ENCODE data around the gene MAST2. TPM values are rescaled to one million over a fixed set of nuclear protein-coding genes. Genes with fewer than 3 reads are reported as not detected.

MAST2 gene
- total RNA-seq, 4 donors from 2014 or later, result 18.8 to 22.2 (median 20.2) TPM

DNA sequence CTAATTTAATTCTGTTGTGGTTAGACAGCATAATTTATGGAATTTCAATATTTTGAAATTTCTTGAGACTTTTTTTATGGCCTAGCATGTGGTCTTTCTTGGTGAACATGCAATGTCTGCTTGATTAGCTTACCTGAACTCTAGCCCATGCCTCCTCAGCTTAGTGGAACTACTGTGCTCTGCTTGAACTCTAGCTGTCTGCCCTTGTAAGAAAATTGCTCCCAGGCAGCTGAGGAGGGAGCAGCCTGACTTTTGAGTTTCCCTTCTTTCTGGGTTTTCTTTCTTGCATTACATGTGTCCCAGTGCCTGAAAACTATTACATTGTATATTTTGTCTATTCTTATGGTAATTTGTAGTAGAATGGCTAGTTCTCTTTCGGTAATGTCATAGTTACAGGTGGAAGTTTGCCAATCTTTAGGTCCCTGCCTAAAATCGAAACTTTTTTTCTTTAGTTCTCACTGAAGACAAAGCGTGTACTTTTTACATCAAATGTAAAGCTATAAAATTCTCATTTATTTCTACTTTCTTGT lies 105.3 kb downstream of the MAST2 start:
- no peak for DNase-seq
- intact Hi-C loops (cut with DNase I), result no loop called here
- no peaks in the 10 kb centered on the region for H3K9me3 ChIP-seq
- no peak overlapping the region for H3K27ac ChIP-seq
- no peaks in the 10 kb centered on the region for H3K36me3 ChIP-seq
- WGBS, 2 donors, result 85 to 86% methylated on average over 3 of the region's 3 CpGs
- H3K4me3 ChIP-seq (replicated peaks in 1 of 3), result no peak overlapping the region
- no peak for TF ChIP-seq POLR2A (IDR thresholded peaks at IDR 0.05)
- TF ChIP-seq, protein P1, sequence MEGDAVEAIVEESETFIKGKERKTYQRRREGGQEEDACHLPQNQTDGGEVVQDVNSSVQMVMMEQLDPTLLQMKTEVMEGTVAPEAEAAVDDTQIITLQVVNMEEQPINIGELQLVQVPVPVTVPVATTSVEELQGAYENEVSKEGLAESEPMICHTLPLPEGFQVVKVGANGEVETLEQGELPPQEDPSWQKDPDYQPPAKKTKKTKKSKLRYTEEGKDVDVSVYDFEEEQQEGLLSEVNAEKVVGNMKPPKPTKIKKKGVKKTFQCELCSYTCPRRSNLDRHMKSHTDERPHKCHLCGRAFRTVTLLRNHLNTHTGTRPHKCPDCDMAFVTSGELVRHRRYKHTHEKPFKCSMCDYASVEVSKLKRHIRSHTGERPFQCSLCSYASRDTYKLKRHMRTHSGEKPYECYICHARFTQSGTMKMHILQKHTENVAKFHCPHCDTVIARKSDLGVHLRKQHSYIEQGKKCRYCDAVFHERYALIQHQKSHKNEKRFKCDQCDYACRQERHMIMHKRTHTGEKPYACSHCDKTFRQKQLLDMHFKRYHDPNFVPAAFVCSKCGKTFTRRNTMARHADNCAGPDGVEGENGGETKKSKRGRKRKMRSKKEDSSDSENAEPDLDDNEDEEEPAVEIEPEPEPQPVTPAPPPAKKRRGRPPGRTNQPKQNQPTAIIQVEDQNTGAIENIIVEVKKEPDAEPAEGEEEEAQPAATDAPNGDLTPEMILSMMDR (IDR thresholded peaks at IDR 0.05), result no peak
- H3K4me1 ChIP-seq, result peaks cover 0 to 3% of the 10 kb centered on the region in 2 donors
- H3K27me3 ChIP-seq, result no peaks in the 10 kb centered on the region

DNA sequence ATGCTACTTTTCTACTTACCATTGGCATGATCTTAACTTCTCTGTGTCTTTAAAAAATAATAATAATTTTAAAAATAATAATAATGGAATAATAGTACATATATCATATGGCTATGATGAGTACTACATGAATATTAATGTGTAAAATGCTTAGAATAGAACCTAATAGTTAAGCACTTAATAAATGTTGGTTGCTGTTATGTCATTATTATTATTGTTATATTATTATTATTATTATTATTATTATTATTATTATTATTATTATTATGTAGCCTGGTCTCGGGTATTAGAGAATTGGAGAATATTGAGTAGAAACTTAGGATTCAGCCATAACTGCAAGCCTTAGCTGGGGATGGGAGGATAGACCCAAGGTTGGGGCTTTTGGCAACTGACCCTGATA lies 108.2 kb downstream of the MAST2 start:
- Histone ChIP-seq H3K4me3 (replicated peaks in 1 of 3) (no peak overlapping the region), H3K27ac (no peak overlapping the region), H3K4me1 (no peaks in the 10 kb centered on the region), H3K27me3 (no peaks in the 10 kb centered on the region), H3K36me3 (no peaks in the 10 kb centered on the region), H3K9me3 (no peaks in the 10 kb centered on the region)
- DNase-seq, result no peak
- TF ChIP-seq POLR2A (IDR thresholded peaks at IDR 0.05), result no peak
- TF ChIP-seq, protein P1 (IDR thresholded peaks at IDR 0.05), result no peak
- 96 to 98% methylated on average over 1 of the region's 1 CpG for WGBS, 2 donors
- intact Hi-C loops (cut with DNase I), result no loop called here

DNA sequence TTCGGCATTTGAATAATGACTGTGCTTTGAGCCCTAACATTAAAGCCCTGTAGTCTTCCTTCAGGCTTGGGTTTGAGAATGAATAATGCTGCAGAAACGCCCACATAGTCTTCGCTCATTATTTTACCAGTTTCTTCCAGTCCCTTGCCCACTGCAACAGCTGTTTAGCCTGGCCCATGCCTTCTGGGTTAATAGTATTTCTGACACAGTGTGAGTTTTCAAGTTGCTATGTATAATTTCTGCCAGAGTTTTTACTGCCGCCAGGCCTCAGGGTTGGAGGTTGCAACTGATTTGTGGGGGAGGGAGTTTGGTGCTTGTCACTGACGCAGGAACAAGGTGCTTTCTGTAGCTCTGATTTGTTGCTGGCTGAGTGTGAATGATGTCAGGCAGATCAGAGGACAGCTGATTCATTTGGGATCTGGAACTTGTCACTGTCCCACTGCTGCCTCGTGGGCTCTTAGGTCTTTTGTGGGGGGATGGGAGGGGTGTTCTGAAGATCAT lies 109.8 kb downstream of the MAST2 start:
- no peaks in the 10 kb centered on the region for H3K4me1 ChIP-seq
- TF ChIP-seq, protein P1 (IDR thresholded peaks at IDR 0.05), result no peak
- no peak for TF ChIP-seq POLR2A (IDR thresholded peaks at IDR 0.05)
- H3K36me3 ChIP-seq, result no peaks in the 10 kb centered on the region
- WGBS, 2 donors, result 74 to 77% methylated on average over 6 of the region's 6 CpGs
- no peak overlapping the region for H3K4me3 ChIP-seq (replicated peaks in 1 of 3)
- no peaks in the 10 kb centered on the region for H3K9me3 ChIP-seq
- intact Hi-C loops (cut with DNase I), result no loop called here
- no peak for DNase-seq
- H3K27ac ChIP-seq, result no peak overlapping the region
- H3K27me3 ChIP-seq, result no peaks in the 10 kb centered on the region

DNA sequence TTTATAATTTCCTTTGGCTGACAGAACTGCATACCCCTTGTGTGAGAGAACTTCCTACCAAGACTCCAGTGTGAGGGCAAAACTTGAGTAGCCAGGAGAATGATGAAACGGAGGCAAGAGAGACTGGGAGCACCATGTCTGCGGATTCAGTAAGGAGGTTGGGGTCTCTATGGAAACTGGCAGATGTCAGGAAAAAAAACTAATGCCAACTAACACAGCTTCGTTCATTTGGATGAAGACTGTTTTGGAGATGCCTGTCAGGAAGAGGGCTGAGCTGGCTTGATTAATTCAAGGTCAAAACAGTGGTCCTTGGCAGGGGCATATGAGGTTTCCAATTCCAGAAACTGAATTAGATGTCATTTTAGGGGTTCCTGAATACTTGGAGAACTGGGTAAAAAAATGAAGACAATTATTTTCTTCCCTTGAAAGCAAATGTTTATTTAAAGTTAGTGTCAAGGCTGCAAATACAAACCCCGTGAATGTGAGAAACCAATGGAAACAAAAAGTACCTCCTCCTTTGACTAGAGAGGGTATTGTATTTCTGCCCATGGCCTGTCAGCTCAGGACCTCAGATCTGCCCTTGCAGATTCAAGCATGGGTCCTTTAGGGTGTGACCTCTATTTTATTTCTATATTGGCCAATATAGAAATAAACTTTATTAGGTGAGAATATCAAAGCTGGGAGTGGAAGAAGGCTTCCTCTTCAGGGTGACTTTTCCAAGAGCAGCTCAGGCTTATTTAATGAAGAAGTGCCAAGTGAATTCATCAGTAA lies 110.5 kb downstream of the MAST2 start:
- 74 to 76% methylated on average over 4 of the region's 4 CpGs for WGBS, 2 donors
- no peak overlapping the region for H3K4me3 ChIP-seq (replicated peaks in 1 of 3)
- H3K27ac ChIP-seq, result no peak overlapping the region
- H3K27me3 ChIP-seq, result no peaks in the 10 kb centered on the region
- intact Hi-C loops (cut with DNase I), result no loop called here
- H3K36me3 ChIP-seq, result no peaks in the 10 kb centered on the region
- TF ChIP-seq, protein P1 (IDR thresholded peaks at IDR 0.05), result no peak
- no peak for TF ChIP-seq POLR2A (IDR thresholded peaks at IDR 0.05)
- no peaks in the 10 kb centered on the region for H3K4me1 ChIP-seq
- no peaks in the 10 kb centered on the region for H3K9me3 ChIP-seq
- no peak for DNase-seq

DNA sequence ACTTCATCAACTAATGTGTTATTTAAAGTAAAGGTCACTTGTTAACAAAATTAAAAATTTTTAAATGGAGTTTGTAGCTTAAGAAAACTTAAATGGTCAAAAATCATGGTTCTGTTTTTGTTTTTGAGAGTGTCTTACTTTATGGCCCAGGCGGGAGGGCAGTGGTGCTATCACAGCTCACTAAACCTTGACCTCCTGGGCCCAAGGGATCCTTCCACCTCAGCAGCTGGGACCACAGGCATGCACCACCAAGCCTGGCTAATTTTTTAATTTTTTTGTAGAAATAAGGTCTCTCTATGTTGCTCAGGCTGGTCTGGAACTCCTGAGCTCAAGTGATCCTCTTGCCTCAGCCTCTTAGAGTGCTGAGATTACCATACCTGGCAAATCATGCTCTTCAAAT lies 111.4 kb downstream of the MAST2 start:
- intact Hi-C loops (cut with DNase I), result no loop called here
- 100% methylated on average over 1 of the region's 1 CpG for WGBS, 2 donors
- H3K27me3 ChIP-seq, result no peaks in the 10 kb centered on the region
- H3K36me3 ChIP-seq, result no peaks in the 10 kb centered on the region
- TF ChIP-seq, protein P1 (IDR thresholded peaks at IDR 0.05), result no peak
- no peak for TF ChIP-seq POLR2A (IDR thresholded peaks at IDR 0.05)
- H3K27ac ChIP-seq, result no peak overlapping the region
- no peak for DNase-seq
- no peak overlapping the region for H3K4me3 ChIP-seq (replicated peaks in 1 of 3)
- no peaks in the 10 kb centered on the region for H3K4me1 ChIP-seq
- no peaks in the 10 kb centered on the region for H3K9me3 ChIP-seq
